K562 (cell line): ENCODE measurements around the gene EML2. TPM values are rescaled to one million over a fixed set of nuclear protein-coding genes. Genes with fewer than 3 reads are reported as not detected.

Experiments
- CREB1 ChIP-seq, 2 experiments: sonication (generic) in 1 of 2; formaldehyde crosslinking in 1 of 2; IDR thresholded peaks; 2 replicates each; pipeline versions ENCODE4 v1.6.1 to v1.8.0; 2012 to 2022; ENCODE audit warnings: inconsistent platforms in 1 of 2, mild to moderate bottlenecking in 1 of 2, missing genetic modification reagents in 1 of 2, moderate library complexity in 1 of 2
- EP400 ChIP-seq: fragments of 450-650 bp; IDR thresholded peaks from 2 replicates; pipeline ENCODE4 v1.6.1; 2017; ENCODE audit warnings: antibody characterized with exemption, mild to moderate bottlenecking, moderate library complexity
- ETV1 ChIP-seq: fragments of 450-650 bp; conservative IDR thresholded peaks from 2 replicates; pipeline ENCODE4 v1.6.1; 2016; ENCODE audit warnings: missing genetic modification characterization, control low read depth, low read depth, missing compliant biosample characterization
- GTF2A2 ChIP-seq: IDR thresholded peaks from 2 replicates; pipeline ENCODE4 v1.6.1; 2016; ENCODE audit warnings: mild to moderate bottlenecking, missing genetic modification characterization, missing compliant biosample characterization
- MBD2 ChIP-seq: sonication (generic); IDR thresholded peaks from 2 replicates; pipeline ENCODE4 v1.6.1; 2016; ENCODE audit warnings: low read depth, borderline replicate concordance
- NR4A1 ChIP-seq, 2 experiments: fragments of 250-450 bp in 1 of 2; fragments of 450-650 bp in 1 of 2; sonication (Bioruptor Pico) in 1 of 2; IDR thresholded peaks; 2 replicates each; pipeline versions ENCODE4 v1.4.0 to v1.6.1; 2016 to 2020; ENCODE audit warnings: mild to moderate bottlenecking in 2 of 2, missing compliant biosample characterization in 1 of 2, missing genetic modification characterization in 1 of 2, moderate library complexity in 1 of 2
- TARDBP ChIP-seq: fragments of 450-650 bp; IDR thresholded peaks from 2 replicates; pipeline ENCODE4 v1.6.1; 2016
- TEAD4 ChIP-seq, 2 experiments: sonication (generic) in 1 of 2; formaldehyde crosslinking in 1 of 2; IDR thresholded peaks; 2 replicates each; pipeline versions ENCODE4 v1.6.1 to v1.8.0; 2012 to 2022; ENCODE audit warnings: borderline replicate concordance in 1 of 2, inconsistent platforms in 1 of 2, low read length in 1 of 2, mild to moderate bottlenecking in 1 of 2, missing genetic modification reagents in 1 of 2
- ZKSCAN3 ChIP-seq: fragments of 250-450 bp; sonication (Bioruptor Pico); IDR thresholded peaks from 2 replicates; pipeline ENCODE4 v1.4.0; 2020
- ZNF354B ChIP-seq: fragments of 250-450 bp; sonication (Bioruptor Pico); IDR thresholded peaks from 2 replicates; pipeline ENCODE4 v1.4.0; 2020
- polyA plus RNA-seq, 8 experiments: library from polyadenylated mRNA; depleted of rRNA in 4 of 8; stranded (reverse) in 5 of 8; unstranded in 3 of 8; fragments of >200 nt; fragmentation: Nextera tagmentation in 2 of 8; fragmentation: Illumina TruSeq in 1 of 8; extraction: Ambion mirVana in 2 of 8; extraction: Trizol in 1 of 8; gene quantifications; 2 replicates each; pipeline versions ENCODE4 v1.2.1 to v1.2.3, GENCODE V29; 2011 to 2014; ENCODE audit warnings: inconsistent platforms in 1 of 8, missing spikeins in 1 of 8
- total RNA-seq, 7 experiments: library from RNA; depleted of rRNA in 6 of 7; stranded (reverse); fragments of >200 nt in 6 of 7; fragmentation: Illumina TruSeq in 2 of 7; extraction: Trizol in 2 of 7; gene quantifications; 2 replicates each; pipeline versions ENCODE4 v1.2.1 to v1.2.3, GENCODE V29; 2011 to 2021; ENCODE audit warnings: low replicate concordance in 1 of 7
- TF ChIP-seq, protein P1 (sequence below): fragments of 150-350 bp; IDR thresholded peaks from 2 replicates; pipeline ENCODE4 v1.6.1; 2014; ENCODE audit warnings: low read depth, mild to moderate bottlenecking, low read length, borderline replicate concordance
- TF ChIP-seq, protein P2 (sequence below): fragments of 250-450 bp; sonication (Bioruptor Pico); IDR thresholded peaks from 2 replicates; pipeline ENCODE4 v1.8.0; 2022; ENCODE audit warnings: inconsistent platforms
- TF ChIP-seq, protein P3 (sequence below): sonication (generic); formaldehyde crosslinking; IDR thresholded peaks from 2 replicates; pipeline ENCODE4 v1.8.1; 2023; ENCODE audit warnings: mild to moderate bottlenecking, missing genetic modification reagents, moderate library complexity
- TF ChIP-seq, protein P4 (sequence below), 2 experiments: IDR thresholded peaks; 2 replicates each; pipeline ENCODE4 v1.6.1; 2012; ENCODE audit warnings: improper control_type of control experiment in 2 of 2, low read depth in 2 of 2, low read length in 2 of 2, borderline replicate concordance in 1 of 2

Gene EML2
- total and polyA plus RNA-seq, 9 of the 15 experiments (the other 6 are each of a cell fraction or from before 2014, with no cell fraction given) = 2.6 to 69.6 (median 24.8) TPM

GRCh38 chr19:45641274-45642105 lies 2.3 kb upstream of the EML2 start (continued):
- TF ChIP-seq, protein P1, sequence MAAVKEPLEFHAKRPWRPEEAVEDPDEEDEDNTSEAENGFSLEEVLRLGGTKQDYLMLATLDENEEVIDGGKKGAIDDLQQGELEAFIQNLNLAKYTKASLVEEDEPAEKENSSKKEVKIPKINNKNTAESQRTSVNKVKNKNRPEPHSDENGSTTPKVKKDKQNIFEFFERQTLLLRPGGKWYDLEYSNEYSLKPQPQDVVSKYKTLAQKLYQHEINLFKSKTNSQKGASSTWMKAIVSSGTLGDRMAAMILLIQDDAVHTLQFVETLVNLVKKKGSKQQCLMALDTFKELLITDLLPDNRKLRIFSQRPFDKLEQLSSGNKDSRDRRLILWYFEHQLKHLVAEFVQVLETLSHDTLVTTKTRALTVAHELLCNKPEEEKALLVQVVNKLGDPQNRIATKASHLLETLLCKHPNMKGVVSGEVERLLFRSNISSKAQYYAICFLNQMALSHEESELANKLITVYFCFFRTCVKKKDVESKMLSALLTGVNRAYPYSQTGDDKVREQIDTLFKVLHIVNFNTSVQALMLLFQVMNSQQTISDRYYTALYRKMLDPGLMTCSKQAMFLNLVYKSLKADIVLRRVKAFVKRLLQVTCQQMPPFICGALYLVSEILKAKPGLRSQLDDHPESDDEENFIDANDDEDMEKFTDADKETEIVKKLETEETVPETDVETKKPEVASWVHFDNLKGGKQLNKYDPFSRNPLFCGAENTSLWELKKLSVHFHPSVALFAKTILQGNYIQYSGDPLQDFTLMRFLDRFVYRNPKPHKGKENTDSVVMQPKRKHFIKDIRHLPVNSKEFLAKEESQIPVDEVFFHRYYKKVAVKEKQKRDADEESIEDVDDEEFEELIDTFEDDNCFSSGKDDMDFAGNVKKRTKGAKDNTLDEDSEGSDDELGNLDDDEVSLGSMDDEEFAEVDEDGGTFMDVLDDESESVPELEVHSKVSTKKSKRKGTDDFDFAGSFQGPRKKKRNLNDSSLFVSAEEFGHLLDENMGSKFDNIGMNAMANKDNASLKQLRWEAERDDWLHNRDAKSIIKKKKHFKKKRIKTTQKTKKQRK = no peak
- TF ChIP-seq ZNF354B (CRISPR knock-in tag) (no peak), TARDBP (0 out of 2 replicates have a peak, but pooled peaks have one; percentile 32), NR4A1 (CRISPR knock-in tag; IDR thresholded peaks at IDR 0.05) (no peak), NR4A1 (tag; IDR thresholded peaks at IDR 0.05) (0 out of 2 replicates have a peak, but pooled peaks have one; percentile 17), GTF2A2 (no peak), CREB1 (IDR thresholded peaks at IDR 0.05) (no peak), CREB1 (CRISPR knock-in tag; IDR thresholded peaks at IDR 0.05) (0 out of 2 replicates have a peak, but pooled peaks have one; percentile 1), MBD2 (no peak), EP400 (peak; percentile 49; the same call in 1 of the 2 replicates), ZKSCAN3 (no peak), TEAD4 (IDR thresholded peaks at IDR 0.05; ENCODE audit: low read length) (no peak), TEAD4 (CRISPR knock-in tag; IDR thresholded peaks at IDR 0.05; ENCODE audit: borderline replicate concordance) (peak; percentile 89; the same call in 1 of the 2 replicates), ETV1 (tag) (peak; percentile 28; the same call in 1 of the 2 replicates)
- TF ChIP-seq, protein P2, sequence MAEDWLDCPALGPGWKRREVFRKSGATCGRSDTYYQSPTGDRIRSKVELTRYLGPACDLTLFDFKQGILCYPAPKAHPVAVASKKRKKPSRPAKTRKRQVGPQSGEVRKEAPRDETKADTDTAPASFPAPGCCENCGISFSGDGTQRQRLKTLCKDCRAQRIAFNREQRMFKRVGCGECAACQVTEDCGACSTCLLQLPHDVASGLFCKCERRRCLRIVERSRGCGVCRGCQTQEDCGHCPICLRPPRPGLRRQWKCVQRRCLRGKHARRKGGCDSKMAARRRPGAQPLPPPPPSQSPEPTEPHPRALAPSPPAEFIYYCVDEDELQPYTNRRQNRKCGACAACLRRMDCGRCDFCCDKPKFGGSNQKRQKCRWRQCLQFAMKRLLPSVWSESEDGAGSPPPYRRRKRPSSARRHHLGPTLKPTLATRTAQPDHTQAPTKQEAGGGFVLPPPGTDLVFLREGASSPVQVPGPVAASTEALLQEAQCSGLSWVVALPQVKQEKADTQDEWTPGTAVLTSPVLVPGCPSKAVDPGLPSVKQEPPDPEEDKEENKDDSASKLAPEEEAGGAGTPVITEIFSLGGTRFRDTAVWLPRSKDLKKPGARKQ (CRISPR knock-in tag) = no peak
- TF ChIP-seq, protein P3, sequence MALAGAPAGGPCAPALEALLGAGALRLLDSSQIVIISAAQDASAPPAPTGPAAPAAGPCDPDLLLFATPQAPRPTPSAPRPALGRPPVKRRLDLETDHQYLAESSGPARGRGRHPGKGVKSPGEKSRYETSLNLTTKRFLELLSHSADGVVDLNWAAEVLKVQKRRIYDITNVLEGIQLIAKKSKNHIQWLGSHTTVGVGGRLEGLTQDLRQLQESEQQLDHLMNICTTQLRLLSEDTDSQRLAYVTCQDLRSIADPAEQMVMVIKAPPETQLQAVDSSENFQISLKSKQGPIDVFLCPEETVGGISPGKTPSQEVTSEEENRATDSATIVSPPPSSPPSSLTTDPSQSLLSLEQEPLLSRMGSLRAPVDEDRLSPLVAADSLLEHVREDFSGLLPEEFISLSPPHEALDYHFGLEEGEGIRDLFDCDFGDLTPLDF (CRISPR knock-in tag) = 0 out of 2 replicates have a peak, but pooled peaks have one; percentile 9
- TF ChIP-seq, protein P4, sequence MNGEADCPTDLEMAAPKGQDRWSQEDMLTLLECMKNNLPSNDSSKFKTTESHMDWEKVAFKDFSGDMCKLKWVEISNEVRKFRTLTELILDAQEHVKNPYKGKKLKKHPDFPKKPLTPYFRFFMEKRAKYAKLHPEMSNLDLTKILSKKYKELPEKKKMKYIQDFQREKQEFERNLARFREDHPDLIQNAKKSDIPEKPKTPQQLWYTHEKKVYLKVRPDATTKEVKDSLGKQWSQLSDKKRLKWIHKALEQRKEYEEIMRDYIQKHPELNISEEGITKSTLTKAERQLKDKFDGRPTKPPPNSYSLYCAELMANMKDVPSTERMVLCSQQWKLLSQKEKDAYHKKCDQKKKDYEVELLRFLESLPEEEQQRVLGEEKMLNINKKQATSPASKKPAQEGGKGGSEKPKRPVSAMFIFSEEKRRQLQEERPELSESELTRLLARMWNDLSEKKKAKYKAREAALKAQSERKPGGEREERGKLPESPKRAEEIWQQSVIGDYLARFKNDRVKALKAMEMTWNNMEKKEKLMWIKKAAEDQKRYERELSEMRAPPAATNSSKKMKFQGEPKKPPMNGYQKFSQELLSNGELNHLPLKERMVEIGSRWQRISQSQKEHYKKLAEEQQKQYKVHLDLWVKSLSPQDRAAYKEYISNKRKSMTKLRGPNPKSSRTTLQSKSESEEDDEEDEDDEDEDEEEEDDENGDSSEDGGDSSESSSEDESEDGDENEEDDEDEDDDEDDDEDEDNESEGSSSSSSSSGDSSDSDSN (IDR thresholded peaks at IDR 0.05; ENCODE audit: borderline replicate concordance in 1 of 2, low read depth in 2 of 2, low read length in 2 of 2) = no peak
